AG04450 (cell line): ENCODE data around the gene CCP110. TPM values are rescaled to one million over a fixed set of nuclear protein-coding genes. Genes with fewer than 3 reads are reported as not detected.

ENCODE experiments used
- CTCF ChIA-PET: fragments of 300-600, 350-600 bp; formaldehyde crosslinking; extraction: SDS; loops from one replicate; lab custom pipeline; 2022; ENCODE audit warnings: antibody characterized with exemption, inconsistent platforms; lab: Charles Lee
- POLR2A ChIA-PET: fragments of 350-600 bp; formaldehyde crosslinking; extraction: SDS; loops from one replicate; lab custom pipeline; 2021; ENCODE audit warnings: antibody characterized with exemption, inconsistent platforms; lab: Yijun Ruan, JAX
- DNase-seq: peaks from one replicate; pipeline ENCODE4 v3.0.0-alpha.2; 2011; ENCODE audit warnings: low read depth, low spot score
- H3K27ac ChIP-seq: one replicate; pipeline ENCODE4 v1.5.1; 2012; ENCODE audit warnings: low read depth, low read length, control low read depth
- H3K27me3 ChIP-seq: one replicate; pipeline ENCODE4 v1.6.0; 2012; ENCODE audit warnings: low read length; ENCODE audit not compliant: control insufficient read depth, insufficient read depth
- H3K4me3 ChIP-seq: 2 replicates; pipeline ENCODE4 v1.5.1; 2011; ENCODE audit warnings: mild to moderate bottlenecking, low read depth, low read length, control low read depth
- H3K9me3 ChIP-seq: 2 replicates; pipeline ENCODE4 v1.5.1; 2012; ENCODE audit warnings: low read length; ENCODE audit not compliant: control insufficient read depth, insufficient read depth
- polyA plus RNA-seq: library from polyadenylated mRNA; depleted of rRNA; stranded (reverse); fragments of >200 nt; gene quantifications from 2 replicates; pipeline ENCODE4 v1.2.3, GENCODE V29; 2011
- TF ChIP-seq, protein P1 (sequence below): IDR thresholded peaks from 2 replicates; pipeline ENCODE4 v1.5.1; 2011; ENCODE audit warnings: low read depth, low read length, control low read depth, inconsistent platforms

Gene CCP110
- polyA plus RNA-seq, 1 experiment = 8.5 TPM

DNA sequence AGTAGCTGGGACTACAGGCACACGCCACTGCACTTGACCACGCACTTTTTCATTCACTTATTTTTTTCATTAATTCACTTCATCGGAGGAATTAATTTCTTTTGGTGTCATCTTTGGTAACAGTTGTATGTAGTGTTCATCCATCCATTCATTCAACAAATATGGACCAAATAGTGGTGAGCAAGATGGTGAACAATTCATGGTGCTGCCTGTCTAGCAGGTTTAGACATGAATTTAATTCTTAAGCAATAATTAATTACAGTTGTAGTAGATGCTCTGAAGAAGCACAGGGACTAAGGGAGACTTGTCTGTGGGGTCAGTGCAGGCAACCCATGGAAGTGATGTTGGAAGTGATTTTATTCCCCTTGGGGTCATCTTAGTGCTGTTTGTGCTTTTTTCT, 24.3 kb upstream of the CCP110 start:
- H3K9me3 ChIP-seq = no peaks in the 10 kb centered on the region
- ChIA-PET CTCF (no interaction called here), POLR2A (no interaction called here)
- no peak overlapping the region for H3K27ac ChIP-seq
- TF ChIP-seq, protein P1, sequence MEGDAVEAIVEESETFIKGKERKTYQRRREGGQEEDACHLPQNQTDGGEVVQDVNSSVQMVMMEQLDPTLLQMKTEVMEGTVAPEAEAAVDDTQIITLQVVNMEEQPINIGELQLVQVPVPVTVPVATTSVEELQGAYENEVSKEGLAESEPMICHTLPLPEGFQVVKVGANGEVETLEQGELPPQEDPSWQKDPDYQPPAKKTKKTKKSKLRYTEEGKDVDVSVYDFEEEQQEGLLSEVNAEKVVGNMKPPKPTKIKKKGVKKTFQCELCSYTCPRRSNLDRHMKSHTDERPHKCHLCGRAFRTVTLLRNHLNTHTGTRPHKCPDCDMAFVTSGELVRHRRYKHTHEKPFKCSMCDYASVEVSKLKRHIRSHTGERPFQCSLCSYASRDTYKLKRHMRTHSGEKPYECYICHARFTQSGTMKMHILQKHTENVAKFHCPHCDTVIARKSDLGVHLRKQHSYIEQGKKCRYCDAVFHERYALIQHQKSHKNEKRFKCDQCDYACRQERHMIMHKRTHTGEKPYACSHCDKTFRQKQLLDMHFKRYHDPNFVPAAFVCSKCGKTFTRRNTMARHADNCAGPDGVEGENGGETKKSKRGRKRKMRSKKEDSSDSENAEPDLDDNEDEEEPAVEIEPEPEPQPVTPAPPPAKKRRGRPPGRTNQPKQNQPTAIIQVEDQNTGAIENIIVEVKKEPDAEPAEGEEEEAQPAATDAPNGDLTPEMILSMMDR = no peak
- no peak overlapping the region for H3K4me3 ChIP-seq
- no peak for DNase-seq
- no peaks in the 10 kb centered on the region for H3K27me3 ChIP-seq

DNA sequence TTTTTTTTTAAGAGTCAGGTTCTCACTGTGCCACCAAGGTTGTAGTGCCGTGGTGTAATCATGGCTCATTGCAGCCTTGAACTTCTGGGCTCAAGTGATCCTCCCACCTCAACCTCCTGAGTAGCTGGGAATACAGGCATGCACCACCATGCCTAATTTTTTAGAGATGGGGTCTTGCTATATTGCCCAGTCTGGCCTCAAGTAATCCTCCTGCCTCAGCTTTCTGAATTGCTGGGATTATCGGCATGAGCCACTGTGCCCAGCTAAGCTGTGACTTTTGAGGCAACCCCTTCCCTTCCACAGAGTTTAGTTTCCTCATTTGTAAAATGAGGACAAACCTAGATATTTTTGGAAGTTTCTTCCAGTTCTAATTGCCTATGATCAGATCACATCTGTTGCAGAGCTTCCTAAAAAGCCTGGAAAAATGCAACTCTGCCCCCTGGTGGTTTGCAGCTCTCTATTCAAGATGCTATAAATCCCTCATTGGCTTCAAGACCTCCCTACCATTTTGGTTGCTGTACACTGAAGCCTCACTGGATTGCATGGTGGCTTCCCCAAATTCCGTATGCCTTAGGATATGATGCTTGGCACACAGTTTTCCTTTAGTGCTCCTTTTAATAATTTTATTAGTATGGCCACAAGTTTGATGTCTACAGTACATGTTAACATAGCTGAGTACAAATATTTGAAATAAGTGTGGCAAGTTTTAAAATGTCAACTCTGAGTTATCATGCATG, 21.2 kb upstream of the CCP110 start:
- H3K9me3 ChIP-seq = no peaks in the 10 kb centered on the region
- ChIA-PET CTCF (interaction anchor here (0.6 to 4.8 kb wide), 35 partner anchors 8 to 701 kb away, joined by 3 to 70 read pairs (median 4); partner anchors contain the start of genes ARL6IP1, CCP110, GDE1 and TMC7), POLR2A (no interaction called here)
- TF ChIP-seq, protein P1 = peak; percentile 86
- no peak for DNase-seq
- no peak overlapping the region for H3K27ac ChIP-seq
- no peak overlapping the region for H3K4me3 ChIP-seq
- H3K27me3 ChIP-seq = no peaks in the 10 kb centered on the region

DNA sequence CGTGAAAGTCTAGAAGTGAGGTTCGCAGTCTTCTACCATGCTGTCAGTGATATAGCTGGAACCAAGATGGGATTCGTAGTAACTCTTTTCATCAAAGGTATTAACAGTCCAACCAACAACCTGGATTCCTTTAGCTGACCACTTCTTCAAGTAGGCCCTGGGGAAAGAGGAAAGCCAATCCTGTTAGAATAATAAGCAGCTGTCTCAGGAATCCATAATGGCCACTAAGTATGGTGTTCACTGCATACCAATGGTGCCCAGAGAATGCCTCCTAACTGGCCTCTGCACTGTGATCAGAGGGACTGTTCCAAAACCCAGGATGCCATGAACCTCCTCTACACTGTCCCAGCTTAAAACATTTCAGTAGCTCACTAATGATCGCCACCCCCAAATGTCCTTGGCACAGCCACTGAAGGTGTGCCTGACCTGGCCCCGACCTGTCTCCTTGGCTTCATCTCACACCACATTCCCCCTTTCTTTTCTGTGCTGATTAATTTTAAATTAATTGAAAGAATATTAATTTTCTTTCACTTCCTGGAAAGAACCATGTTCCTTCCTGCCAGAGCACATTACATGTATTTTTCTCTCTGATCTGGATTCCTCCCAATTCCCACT, 20.2 kb upstream of the CCP110 start:
- Histone ChIP-seq H3K27ac (peak overlapping the region; percentile 11), H3K27me3 (no peaks in the 10 kb centered on the region), H3K9me3 (no peaks in the 10 kb centered on the region), H3K4me3 (no peak overlapping the region)
- CTCF ChIA-PET = interaction anchor here (0.5 to 4.8 kb wide), 20 partner anchors 9 to 702 kb away, joined by 3 to 70 read pairs (median 8); partner anchors contain the start of genes ARL6IP1, CCP110, GDE1 and TMC7
- POLR2A ChIA-PET = no interaction called here
- TF ChIP-seq, protein P1 = no peak
- no peak for DNase-seq

DNA sequence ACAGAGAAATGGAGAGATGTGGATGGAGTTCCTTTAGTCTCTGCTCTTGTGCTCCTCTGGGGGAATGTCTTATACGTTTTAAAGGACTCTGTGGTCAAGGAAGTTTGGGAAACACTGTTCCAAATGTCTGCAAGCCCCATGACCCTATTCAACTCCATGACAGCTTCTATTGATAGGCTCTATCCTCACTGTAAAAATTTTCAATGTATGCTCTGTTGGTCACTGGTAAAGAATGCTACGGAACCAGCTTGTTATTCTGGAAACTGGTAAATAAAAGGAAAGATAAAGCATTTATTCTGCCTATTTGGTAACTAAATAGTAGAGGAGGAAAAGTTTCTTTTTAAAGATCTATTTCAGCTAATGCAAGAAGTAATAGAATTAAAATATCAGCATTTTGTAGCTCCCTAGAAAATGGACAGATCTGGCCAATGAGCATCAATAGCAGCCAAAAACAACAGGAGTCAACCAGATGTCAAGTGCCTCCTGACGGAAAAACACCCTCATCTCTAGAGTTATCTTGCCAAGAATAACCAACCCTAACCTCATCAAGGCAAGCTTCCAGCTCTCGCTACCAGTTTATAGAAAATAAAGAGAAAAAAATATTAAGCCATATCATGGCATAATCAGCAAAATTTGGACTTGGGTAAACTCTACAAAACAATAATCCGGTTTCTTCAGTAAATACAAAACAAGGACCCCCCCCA, 18.0 kb upstream of the CCP110 start:
- TF ChIP-seq, protein P1 = no peak
- no peak for DNase-seq
- POLR2A ChIA-PET = no interaction called here
- no peak overlapping the region for H3K4me3 ChIP-seq
- H3K27me3 ChIP-seq = no peaks in the 10 kb centered on the region
- no peaks in the 10 kb centered on the region for H3K9me3 ChIP-seq
- CTCF ChIA-PET = interaction anchor here (1.5 kb wide), 1 partner anchor 117 kb away, joined by 6 read pairs; no protein-coding TSS in a partner anchor
- no peak overlapping the region for H3K27ac ChIP-seq
